Adipocyte (in vitro differentiated cells): ENCODE measurements around the gene MYH2.

Source experiments
- DNase-seq: peaks from one replicate; pipeline ENCODE4 v3.0.0-alpha.2; 2015; ENCODE audit warnings: low read depth
- H3K27me3 ChIP-seq: replicated peaks from 2 replicates; pipeline ENCODE4 v1.7.0; 2013; ENCODE audit warnings: mild to moderate bottlenecking, low read length, moderate library complexity; ENCODE audit not compliant: control insufficient read depth, insufficient read depth
- H3K36me3 ChIP-seq: 2 replicates; pipeline ENCODE4 v1.7.0; 2013; ENCODE audit warnings: low read length, mild to moderate bottlenecking, moderate library complexity; ENCODE audit not compliant: control insufficient read depth, insufficient read depth, severe bottlenecking
- H3K4me1 ChIP-seq: 2 replicates; pipeline ENCODE4 v1.7.0; 2013; ENCODE audit warnings: mild to moderate bottlenecking, low read length, moderate library complexity; ENCODE audit not compliant: control insufficient read depth, insufficient read depth
- H3K4me3 ChIP-seq: 2 replicates; pipeline ENCODE4 v1.7.0; 2013; ENCODE audit warnings: mild to moderate bottlenecking, low read length, moderate library complexity
- H3K9ac ChIP-seq: 2 replicates; pipeline ENCODE4 v1.7.0; 2013; ENCODE audit warnings: mild to moderate bottlenecking, low read length, moderate library complexity
- H3K9me3 ChIP-seq: 2 replicates; pipeline ENCODE4 v1.7.0; 2013; ENCODE audit warnings: mild to moderate bottlenecking, low read length, moderate library complexity; ENCODE audit not compliant: control insufficient read depth

Gene MYH2

DNA sequence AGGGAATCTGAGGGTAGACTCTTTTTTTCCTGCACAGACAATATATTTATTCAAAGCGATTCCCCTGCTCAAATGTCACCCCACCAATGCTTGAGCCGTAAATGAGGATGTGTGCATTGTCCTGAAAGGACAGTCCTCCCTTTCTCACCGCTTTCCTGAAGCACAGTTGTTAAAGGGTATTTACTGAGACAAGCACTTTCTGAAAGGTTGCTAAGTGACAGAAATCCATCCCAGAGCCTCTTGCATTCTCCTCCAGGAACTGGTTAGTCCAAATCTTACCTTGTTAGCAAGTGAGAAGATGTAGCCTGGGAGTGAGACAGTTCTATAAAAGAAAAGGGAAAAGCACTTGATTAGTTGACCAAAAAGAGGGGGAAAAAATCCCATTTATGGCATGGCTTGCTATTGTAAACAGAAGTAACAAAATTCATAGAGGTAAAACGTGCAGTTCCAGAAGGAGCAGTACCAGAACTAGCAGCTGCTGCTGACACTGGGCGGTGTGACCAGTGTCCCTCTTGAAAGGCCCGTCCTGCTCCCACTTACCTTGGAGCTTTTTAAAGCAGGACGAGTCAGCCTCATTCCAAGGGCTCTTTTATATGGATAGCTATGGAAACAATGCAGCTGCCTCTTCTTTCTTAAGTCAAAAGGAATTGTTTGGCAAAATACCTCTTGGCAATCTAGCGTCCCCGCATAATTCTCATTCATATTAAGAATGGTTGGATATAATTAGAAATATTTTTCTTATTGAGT, at the start of gene MYH2:
TSS of gene MYH2 (minus strand) at position 563 of the 747 bp plus-strand sequence. CDS start 1,738 bp downstream, outside the sequence.
- H3K4me3 ChIP-seq = no peak within 1 kb of the TSS
- H3K9ac ChIP-seq = no peak within 1 kb of the TSS
- no peaks in the 10 kb centered on the region for H3K9me3 ChIP-seq
- H3K36me3 ChIP-seq = no peaks in the 10 kb centered on the region
- H3K4me1 ChIP-seq = no peaks in the 10 kb centered on the region
- DNase-seq = no peak
- no peaks in the 10 kb centered on the region for H3K27me3 ChIP-seq

- Histone ChIP-seq H3K9ac (no peak overlapping the region), H3K9me3 (peaks cover 2% of the 10 kb centered on the region), H3K4me3 (no peak overlapping the region), H3K36me3 (no peaks in the 10 kb centered on the region), H3K27me3 (peaks cover 4% of the 10 kb centered on the region), H3K4me1 (no peaks in the 10 kb centered on the region)
- DNase-seq = no peak
Measured at GRCh38 chr17:10598621-10599020, 49.2 kb upstream of the MYH2 start.

DNA sequence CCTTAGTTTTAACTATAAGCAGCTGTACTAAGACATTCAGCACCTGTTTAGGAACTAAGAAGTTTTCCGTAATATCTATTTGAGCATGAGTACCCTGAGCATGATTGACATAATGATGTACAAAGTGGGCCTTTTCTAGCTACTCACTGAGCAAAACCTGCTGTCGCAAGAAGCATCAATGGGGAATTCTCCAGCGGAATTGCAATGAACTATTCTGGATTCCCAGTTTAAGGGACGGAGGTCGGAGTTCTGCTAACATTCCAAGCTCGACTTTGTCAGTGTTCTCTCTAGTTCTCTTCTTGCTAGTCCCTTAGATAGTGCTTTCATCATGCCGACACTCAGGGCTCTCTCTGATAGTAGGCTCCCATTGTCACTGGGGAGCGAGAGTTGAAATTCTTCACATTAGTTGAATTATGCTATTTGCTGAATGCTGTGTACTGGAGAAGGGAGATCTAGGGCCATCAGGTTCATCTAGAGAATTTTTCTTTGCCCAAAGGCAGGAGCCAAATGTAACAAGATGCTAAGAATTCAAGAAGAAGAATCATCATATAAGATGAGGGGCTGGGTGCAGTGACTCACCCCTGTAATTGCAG, 40.2 kb upstream of the MYH2 start:
- no peak for DNase-seq
- no peaks in the 10 kb centered on the region for H3K4me1 ChIP-seq
- H3K27me3 ChIP-seq = peaks cover 3% of the 10 kb centered on the region
- H3K9me3 ChIP-seq = peaks cover 2% of the 10 kb centered on the region
- no peak overlapping the region for H3K9ac ChIP-seq
- no peak overlapping the region for H3K4me3 ChIP-seq
- H3K36me3 ChIP-seq = no peaks in the 10 kb centered on the region

DNA sequence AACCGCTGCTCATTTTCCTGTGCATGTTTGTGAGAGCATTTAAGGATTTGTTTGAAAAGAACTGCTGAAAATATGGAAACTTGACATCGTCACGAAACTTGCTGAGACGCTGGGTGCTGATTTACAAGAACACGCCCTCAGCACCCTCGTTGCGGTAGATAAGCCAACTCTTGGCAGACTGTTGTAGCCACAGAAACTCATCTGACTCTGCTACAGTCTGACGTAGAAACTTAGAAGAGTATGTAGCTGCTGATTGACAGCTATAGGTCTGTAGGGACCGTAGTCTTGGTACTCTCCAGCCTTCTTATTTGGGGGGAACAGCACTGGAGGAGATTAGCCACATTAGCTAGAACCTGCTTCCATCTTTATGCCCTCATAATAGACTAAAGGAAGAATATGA, 36.1 kb upstream of the MYH2 start:
- H3K4me3 ChIP-seq = no peak overlapping the region

GRCh38 chr17:10583834-10584233, 34.4 kb upstream of the MYH2 start:
- no peaks in the 10 kb centered on the region for H3K4me1 ChIP-seq
- H3K4me3 ChIP-seq = no peak overlapping the region
- H3K36me3 ChIP-seq = no peaks in the 10 kb centered on the region
- no peak overlapping the region for H3K9ac ChIP-seq
- no peak for DNase-seq
- peaks cover 9% of the 10 kb centered on the region for H3K27me3 ChIP-seq
- no peaks in the 10 kb centered on the region for H3K9me3 ChIP-seq

More for the DNA sequence above, 36.1 kb upstream of the MYH2 start:
- no peaks in the 10 kb centered on the region for H3K36me3 ChIP-seq
- H3K27me3 ChIP-seq = peaks cover 9% of the 10 kb centered on the region
- DNase-seq = no peak
- no peaks in the 10 kb centered on the region for H3K9me3 ChIP-seq
- no peaks in the 10 kb centered on the region for H3K4me1 ChIP-seq
- no peak overlapping the region for H3K9ac ChIP-seq

- Histone ChIP-seq H3K9me3 (no peaks in the 10 kb centered on the region), H3K4me3 (no peak overlapping the region), H3K36me3 (no peaks in the 10 kb centered on the region), H3K27me3 (peaks cover 5% of the 10 kb centered on the region), H3K4me1 (no peaks in the 10 kb centered on the region), H3K9ac (no peak overlapping the region)
- DNase-seq = no peak
Measured at GRCh38 chr17:10579270-10579669, 29.8 kb upstream of the MYH2 start.

- H3K9me3 ChIP-seq = no peaks in the 10 kb centered on the region
Measured at GRCh38 chr17:10574324-10574723, 24.9 kb upstream of the MYH2 start.

GRCh38 chr17:10563991-10564660, 14.7 kb upstream of the MYH2 start:
- no peaks in the 10 kb centered on the region for H3K36me3 ChIP-seq
- DNase-seq = no peak
- H3K4me3 ChIP-seq = no peak overlapping the region
- H3K4me1 ChIP-seq = peaks cover 7% of the 10 kb centered on the region
- no peak overlapping the region for H3K9ac ChIP-seq
- no peaks in the 10 kb centered on the region for H3K9me3 ChIP-seq
- H3K27me3 ChIP-seq = no peaks in the 10 kb centered on the region

More at GRCh38 chr17:10574324-10574723, 24.9 kb upstream of the MYH2 start:
- Histone ChIP-seq H3K36me3 (no peaks in the 10 kb centered on the region), H3K27me3 (no peaks in the 10 kb centered on the region), H3K9ac (no peak overlapping the region), H3K4me1 (no peaks in the 10 kb centered on the region), H3K4me3 (no peak overlapping the region)
- no peak for DNase-seq

- no peak for DNase-seq
- no peak overlapping the region for H3K4me3 ChIP-seq
- H3K27me3 ChIP-seq = no peaks in the 10 kb centered on the region
Measured at GRCh38 chr17:10558049-10558448, 8.6 kb upstream of the MYH2 start.

DNA sequence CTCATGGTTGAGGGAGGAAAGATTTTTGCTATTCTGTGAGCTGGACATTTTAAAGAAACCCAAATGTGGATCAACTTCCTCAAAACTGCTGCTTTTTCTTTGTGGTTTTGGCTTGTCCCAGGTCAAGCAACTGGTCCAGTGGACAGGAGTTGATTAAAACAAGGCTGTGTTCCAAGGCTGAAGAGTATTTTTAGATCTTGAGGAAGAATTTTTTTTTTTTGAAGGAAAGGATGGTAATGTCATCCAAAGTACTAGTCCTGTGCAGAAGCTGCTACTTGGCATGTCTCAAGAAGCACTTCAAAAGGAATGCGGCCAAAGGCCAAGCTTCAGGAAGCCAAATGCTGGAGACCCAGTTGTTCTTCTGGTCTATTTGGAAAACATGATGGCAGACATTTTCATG, 8.0 kb upstream of the MYH2 start:
- Histone ChIP-seq H3K36me3 (no peaks in the 10 kb centered on the region), H3K9me3 (no peaks in the 10 kb centered on the region), H3K4me1 (peaks cover 24% of the 10 kb centered on the region), H3K9ac (peak overlapping the region; percentile 36), H3K4me3 (no peak overlapping the region), H3K27me3 (no peaks in the 10 kb centered on the region)
- DNase-seq = no peak

More at GRCh38 chr17:10558049-10558448, 8.6 kb upstream of the MYH2 start:
- Histone ChIP-seq H3K36me3 (no peaks in the 10 kb centered on the region), H3K4me1 (peaks cover 24% of the 10 kb centered on the region), H3K9ac (no peak overlapping the region), H3K9me3 (no peaks in the 10 kb centered on the region)

GRCh38 chr17:10556301-10557005, 7.0 kb upstream of the MYH2 start:
- Histone ChIP-seq H3K9ac (peak overlapping the region; percentile 36), H3K36me3 (no peaks in the 10 kb centered on the region), H3K4me3 (peak overlapping the region; percentile 7), H3K27me3 (no peaks in the 10 kb centered on the region), H3K9me3 (no peaks in the 10 kb centered on the region), H3K4me1 (peaks cover 24% of the 10 kb centered on the region)
- DNase-seq = no peak
